Parathyroid adenoma (tissue), 2 donors: ENCODE measurements around the gene PGM2.

ENCODE experiments used
- H2AFZ ChIP-seq: fragments of 300-600 bp; sonication (generic); one replicate; pipeline ENCODE4 v1.7.0; 2017; ENCODE audit warnings: antibody characterized with exemption, mild to moderate bottlenecking
- H3K27ac ChIP-seq: fragments of 300-600 bp; sonication (generic); one replicate; pipeline ENCODE4 v1.7.0; 2017
- H3K27me3 ChIP-seq: fragments of 300-600 bp; sonication (generic); one replicate; pipeline ENCODE4 v1.7.0; 2017; ENCODE audit warnings: low read length; ENCODE audit not compliant: control insufficient read depth, insufficient read depth
- H3K36me3 ChIP-seq: fragments of 300-600 bp; sonication (generic); one replicate; pipeline ENCODE4 v1.7.0; 2017; ENCODE audit warnings: low read length; ENCODE audit not compliant: control insufficient read depth, insufficient read depth
- H3K4me1 ChIP-seq: fragments of 300-600 bp; sonication (generic); one replicate; pipeline ENCODE4 v1.7.0; 2017; ENCODE audit warnings: control low read depth
- H3K4me2 ChIP-seq: fragments of 300-600 bp; sonication (generic); one replicate; pipeline ENCODE4 v1.7.0; 2017; ENCODE audit warnings: low read length
- H3K4me3 ChIP-seq: fragments of 300-600 bp; sonication (generic); one replicate; pipeline ENCODE4 v1.7.0; 2017; ENCODE audit warnings: low read depth, low read length
- H3K79me2 ChIP-seq: fragments of 300-600 bp; sonication (generic); one replicate; pipeline ENCODE4 v1.7.0; 2017; ENCODE audit warnings: control low read depth
- H3K9ac ChIP-seq: fragments of 300-600 bp; sonication (generic); one replicate; pipeline ENCODE4 v1.7.0; 2017; ENCODE audit warnings: mild to moderate bottlenecking
- H3K9me3 ChIP-seq: fragments of 300-600 bp; sonication (generic); one replicate; pipeline ENCODE4 v1.7.0; 2017; ENCODE audit warnings: low read length; ENCODE audit not compliant: control insufficient read depth
- TF ChIP-seq, protein P1 (sequence below): fragments of 300-600 bp; sonication (generic); IDR thresholded peaks from one replicate; pipeline ENCODE4 v1.7.0; 2017; ENCODE audit warnings: antibody characterized with exemption, mild to moderate bottlenecking
- donor health status: primary hyperparathyroidism.

Gene PGM2

GRCh38 chr4:37908488-37909331 lies 82.2 kb downstream of the PGM2 start:
- H3K4me1 ChIP-seq: no peaks in the 10 kb centered on the region
- H3K79me2 ChIP-seq: no peaks in the 10 kb centered on the region
- TF ChIP-seq, protein P1, sequence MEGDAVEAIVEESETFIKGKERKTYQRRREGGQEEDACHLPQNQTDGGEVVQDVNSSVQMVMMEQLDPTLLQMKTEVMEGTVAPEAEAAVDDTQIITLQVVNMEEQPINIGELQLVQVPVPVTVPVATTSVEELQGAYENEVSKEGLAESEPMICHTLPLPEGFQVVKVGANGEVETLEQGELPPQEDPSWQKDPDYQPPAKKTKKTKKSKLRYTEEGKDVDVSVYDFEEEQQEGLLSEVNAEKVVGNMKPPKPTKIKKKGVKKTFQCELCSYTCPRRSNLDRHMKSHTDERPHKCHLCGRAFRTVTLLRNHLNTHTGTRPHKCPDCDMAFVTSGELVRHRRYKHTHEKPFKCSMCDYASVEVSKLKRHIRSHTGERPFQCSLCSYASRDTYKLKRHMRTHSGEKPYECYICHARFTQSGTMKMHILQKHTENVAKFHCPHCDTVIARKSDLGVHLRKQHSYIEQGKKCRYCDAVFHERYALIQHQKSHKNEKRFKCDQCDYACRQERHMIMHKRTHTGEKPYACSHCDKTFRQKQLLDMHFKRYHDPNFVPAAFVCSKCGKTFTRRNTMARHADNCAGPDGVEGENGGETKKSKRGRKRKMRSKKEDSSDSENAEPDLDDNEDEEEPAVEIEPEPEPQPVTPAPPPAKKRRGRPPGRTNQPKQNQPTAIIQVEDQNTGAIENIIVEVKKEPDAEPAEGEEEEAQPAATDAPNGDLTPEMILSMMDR: no peak
- no peak overlapping the region for H3K27ac ChIP-seq
- H3K4me2 ChIP-seq: no peak overlapping the region
- H2AFZ ChIP-seq: no peak overlapping the region
- H3K36me3 ChIP-seq: no peaks in the 10 kb centered on the region
- H3K9ac ChIP-seq: no peak overlapping the region
- H3K27me3 ChIP-seq: no peaks in the 10 kb centered on the region
- H3K9me3 ChIP-seq: no peaks in the 10 kb centered on the region
- H3K4me3 ChIP-seq: no peak overlapping the region

DNA sequence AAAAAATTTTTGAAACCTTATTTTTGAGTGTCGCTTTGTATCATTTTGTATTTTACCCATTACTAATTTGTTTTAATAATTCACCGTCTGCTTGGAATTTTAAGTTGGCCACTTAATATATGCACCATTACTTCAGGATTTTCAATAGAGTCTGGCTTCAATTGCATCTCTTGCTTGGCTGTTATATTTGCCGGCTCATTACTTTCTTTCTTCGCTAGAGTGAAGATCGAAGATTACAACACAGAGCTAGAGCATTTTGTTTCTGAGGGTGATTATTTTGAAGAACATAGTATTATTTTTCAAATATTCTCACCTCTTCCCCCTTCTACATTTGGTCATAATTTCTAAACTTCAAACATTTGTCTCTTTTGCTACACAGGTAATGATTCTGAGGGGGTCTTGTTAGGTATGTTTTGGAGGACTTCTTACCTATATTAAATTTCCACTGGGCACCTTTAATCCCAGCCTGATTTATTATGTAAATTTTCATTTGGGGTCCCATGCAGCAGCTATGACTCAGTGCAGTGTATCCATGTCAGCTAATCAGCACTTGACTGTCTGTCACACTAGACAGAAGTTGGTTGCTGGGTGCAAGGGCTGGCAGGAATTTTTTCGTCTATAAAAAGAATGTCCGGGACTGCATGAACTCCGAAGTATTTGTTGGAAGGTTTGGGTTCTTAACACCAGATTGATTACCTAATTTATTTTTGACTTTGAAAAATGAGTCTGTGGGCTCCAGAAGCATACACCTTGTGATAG lies 83.0 kb downstream of the PGM2 start:
- Histone ChIP-seq H3K4me3 (no peak overlapping the region), H3K4me2 (no peak overlapping the region), H2AFZ (no peak overlapping the region), H3K36me3 (no peaks in the 10 kb centered on the region), H3K4me1 (no peaks in the 10 kb centered on the region), H3K27me3 (no peaks in the 10 kb centered on the region), H3K9me3 (no peaks in the 10 kb centered on the region), H3K9ac (no peak overlapping the region), H3K27ac (no peak overlapping the region), H3K79me2 (no peaks in the 10 kb centered on the region)
- TF ChIP-seq, protein P1: no peak

- Histone ChIP-seq H3K9ac (no peak overlapping the region), H3K4me2 (no peak overlapping the region), H3K9me3 (no peaks in the 10 kb centered on the region), H3K36me3 (no peaks in the 10 kb centered on the region), H2AFZ (no peak overlapping the region), H3K27me3 (no peaks in the 10 kb centered on the region), H3K79me2 (no peaks in the 10 kb centered on the region), H3K4me3 (no peak overlapping the region), H3K27ac (no peak overlapping the region), H3K4me1 (no peaks in the 10 kb centered on the region)
- TF ChIP-seq, protein P1: no peak
These were observed 83.6 kb downstream of the PGM2 start for GRCh38 chr4:37910091-37910486.
